Loucy (cell line): Measurements from ENCODE around the gene KIAA1328.

Experiments used
- H2AFZ ChIP-seq: fragments of 200-600 bp; sonication (generic); 2 replicates; pipeline ENCODE4 v1.6.0; 2016; ENCODE audit warnings: antibody characterized with exemption, mild to moderate bottlenecking, low read length, moderate library complexity
- H3F3A ChIP-seq: fragments of 200-600 bp; 2 replicates; pipeline ENCODE4 v1.6.0; 2016; ENCODE audit warnings: antibody characterized with exemption, low read depth, mild to moderate bottlenecking
- H3K27me3 ChIP-seq: fragments of 200-600 bp; sonication (generic); 2 replicates; pipeline ENCODE4 v1.6.1; 2014; ENCODE audit warnings: low read length, mild to moderate bottlenecking; ENCODE audit not compliant: insufficient read depth, poor library complexity, severe bottlenecking
- H3K36me3 ChIP-seq: fragments of 200-600 bp; sonication (generic); 2 replicates; pipeline ENCODE4 v1.6.1; 2016; ENCODE audit warnings: low read length; ENCODE audit not compliant: insufficient read depth
- H3K4me1 ChIP-seq: fragments of 200-600 bp; sonication (generic); 2 replicates; pipeline ENCODE4 v1.5.1; 2014; ENCODE audit warnings: low read length, mild to moderate bottlenecking; ENCODE audit not compliant: insufficient read depth, poor library complexity, severe bottlenecking
- H3K4me2 ChIP-seq: fragments of 200-600 bp; sonication (generic); 2 replicates; pipeline ENCODE4 v1.6.0; 2014; ENCODE audit warnings: antibody characterized with exemption, low read length, low read depth, mild to moderate bottlenecking; ENCODE audit not compliant: poor library complexity, severe bottlenecking
- H3K4me3 ChIP-seq: fragments of 200-600 bp; sonication (generic); 2 replicates; pipeline ENCODE4 v1.5.1; 2014; ENCODE audit warnings: low read length, mild to moderate bottlenecking, mixed read lengths; ENCODE audit not compliant: poor library complexity, severe bottlenecking
- H3K79me2 ChIP-seq: fragments of 200-600 bp; sonication (generic); 2 replicates; pipeline ENCODE4 v1.6.1; 2014; ENCODE audit warnings: low read length; ENCODE audit not compliant: insufficient read depth
- H3K9ac ChIP-seq: fragments of 200-600 bp; sonication (generic); 2 replicates; pipeline ENCODE4 v1.6.0; 2014; ENCODE audit warnings: mild to moderate bottlenecking, low read depth, low read length, moderate library complexity; ENCODE audit not compliant: poor library complexity, severe bottlenecking
- H3K9me2 ChIP-seq: fragments of 200-600 bp; sonication (generic); replicated peaks from 2 replicates; pipeline ENCODE4 v1.6.1; 2016; ENCODE audit warnings: low read depth, low read length, mixed read lengths
- H3K9me3 ChIP-seq: fragments of 200-600 bp; sonication (generic); 2 replicates; pipeline ENCODE4 v1.6.1; 2014; ENCODE audit warnings: mild to moderate bottlenecking, antibody characterized with exemption, low read length, low read depth; ENCODE audit not compliant: insufficient read depth
- H4K20me1 ChIP-seq: fragments of 200-600 bp; sonication (generic); 2 replicates; pipeline ENCODE4 v1.6.0; 2014; ENCODE audit warnings: antibody characterized with exemption, low read length, mild to moderate bottlenecking; ENCODE audit not compliant: insufficient read depth, poor library complexity, severe bottlenecking
- EZH2phosphoT487 ChIP-seq: fragments of 200-600 bp; IDR thresholded peaks from 2 replicates; pipeline ENCODE4 v1.6.1; 2018; ENCODE audit warnings: antibody characterized with exemption, mild to moderate bottlenecking, moderate library complexity, borderline replicate concordance
- TF ChIP-seq, protein P1 (sequence below): fragments of 200-600 bp; sonication (generic); conservative IDR thresholded peaks from 2 replicates; pipeline ENCODE4 v1.5.1; 2014; ENCODE audit warnings: mild to moderate bottlenecking, antibody characterized with exemption, low read length

The KIAA1328 gene

DNA sequence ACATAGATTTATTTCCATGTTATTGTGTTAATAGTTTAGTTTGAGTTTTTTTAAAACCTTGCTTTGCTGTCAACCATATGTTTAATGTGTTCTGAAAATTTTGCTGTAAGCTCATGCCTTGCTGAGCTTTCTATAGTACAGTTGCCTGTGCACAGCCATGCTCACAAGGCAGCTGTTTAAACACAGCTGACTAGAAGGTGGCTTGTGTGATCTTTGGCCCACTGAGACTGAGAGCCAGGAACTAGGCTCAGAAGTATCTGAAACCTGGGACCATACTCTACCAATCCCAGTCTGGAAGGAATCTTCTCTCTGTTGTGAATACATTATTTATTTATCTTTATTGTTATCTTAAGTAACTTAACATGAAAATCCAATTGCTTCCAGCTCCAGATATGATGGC lies 350.5 kb downstream of the KIAA1328 start:
- Histone ChIP-seq H3K9me3 (no peaks in the 10 kb centered on the region), H3K36me3 (no peaks in the 10 kb centered on the region), H3K9ac (no peak overlapping the region), H3K79me2 (no peaks in the 10 kb centered on the region), H4K20me1 (no peaks in the 10 kb centered on the region), H3K27me3 (no peaks in the 10 kb centered on the region), H3K4me3 (no peak overlapping the region), H2AFZ (no peak overlapping the region), H3K4me2 (no peak overlapping the region), H3K4me1 (no peaks in the 10 kb centered on the region), H3F3A (no peaks in the 10 kb centered on the region), H3K9me2 (no peaks in the 10 kb centered on the region)
- no peak for TF ChIP-seq EZH2phosphoT487
- TF ChIP-seq, protein P1, sequence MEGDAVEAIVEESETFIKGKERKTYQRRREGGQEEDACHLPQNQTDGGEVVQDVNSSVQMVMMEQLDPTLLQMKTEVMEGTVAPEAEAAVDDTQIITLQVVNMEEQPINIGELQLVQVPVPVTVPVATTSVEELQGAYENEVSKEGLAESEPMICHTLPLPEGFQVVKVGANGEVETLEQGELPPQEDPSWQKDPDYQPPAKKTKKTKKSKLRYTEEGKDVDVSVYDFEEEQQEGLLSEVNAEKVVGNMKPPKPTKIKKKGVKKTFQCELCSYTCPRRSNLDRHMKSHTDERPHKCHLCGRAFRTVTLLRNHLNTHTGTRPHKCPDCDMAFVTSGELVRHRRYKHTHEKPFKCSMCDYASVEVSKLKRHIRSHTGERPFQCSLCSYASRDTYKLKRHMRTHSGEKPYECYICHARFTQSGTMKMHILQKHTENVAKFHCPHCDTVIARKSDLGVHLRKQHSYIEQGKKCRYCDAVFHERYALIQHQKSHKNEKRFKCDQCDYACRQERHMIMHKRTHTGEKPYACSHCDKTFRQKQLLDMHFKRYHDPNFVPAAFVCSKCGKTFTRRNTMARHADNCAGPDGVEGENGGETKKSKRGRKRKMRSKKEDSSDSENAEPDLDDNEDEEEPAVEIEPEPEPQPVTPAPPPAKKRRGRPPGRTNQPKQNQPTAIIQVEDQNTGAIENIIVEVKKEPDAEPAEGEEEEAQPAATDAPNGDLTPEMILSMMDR: no peak

- Histone ChIP-seq H3K9ac (no peak overlapping the region), H3K27me3 (no peaks in the 10 kb centered on the region), H3F3A (no peaks in the 10 kb centered on the region), H3K79me2 (no peaks in the 10 kb centered on the region), H2AFZ (no peak overlapping the region), H3K36me3 (no peaks in the 10 kb centered on the region), H3K9me2 (no peaks in the 10 kb centered on the region), H3K9me3 (no peaks in the 10 kb centered on the region), H3K4me2 (no peak overlapping the region), H3K4me3 (no peak overlapping the region), H3K4me1 (no peaks in the 10 kb centered on the region), H4K20me1 (no peaks in the 10 kb centered on the region)
- no peak for TF ChIP-seq EZH2phosphoT487
- TF ChIP-seq, protein P1: no peak
Observed at GRCh38 chr18:37180086-37180485, 351.2 kb downstream of the KIAA1328 start.

DNA sequence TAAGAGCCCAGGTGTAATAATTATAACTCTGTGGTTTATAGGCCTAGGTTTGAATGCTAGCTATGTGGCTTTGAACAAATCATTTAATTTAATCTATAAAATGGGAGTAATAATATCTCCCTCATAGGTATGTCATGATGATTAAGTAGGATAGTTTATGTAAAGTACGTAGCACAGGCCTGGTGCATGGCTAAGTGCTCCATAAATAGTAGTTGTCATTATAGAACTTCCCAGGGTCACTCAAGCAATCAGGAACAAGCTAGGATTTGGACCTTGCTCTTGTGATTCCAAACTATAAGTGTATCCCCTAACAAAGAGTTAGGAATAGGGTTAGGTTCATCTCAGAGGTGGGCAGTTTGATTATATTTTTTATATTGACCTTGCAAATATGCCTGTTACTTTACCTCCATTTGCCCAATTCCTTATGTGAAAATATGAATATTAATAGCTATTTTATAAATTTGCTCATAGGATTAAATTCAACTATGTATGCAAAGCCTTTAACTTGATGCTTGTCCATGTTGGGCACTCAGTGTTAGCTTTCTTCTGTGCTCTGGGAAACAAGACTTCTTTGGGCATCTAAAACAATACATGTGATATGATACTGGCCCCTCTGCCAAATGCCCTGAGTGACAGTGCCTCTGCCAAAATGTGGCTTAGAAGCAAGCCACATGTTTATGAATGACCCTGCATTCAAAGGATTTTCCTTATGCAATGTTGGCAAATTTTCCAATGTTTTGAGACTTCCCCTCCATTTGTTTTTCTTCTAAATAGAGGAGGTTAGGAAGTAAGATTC lies 353.6 kb downstream of the KIAA1328 start:
- no peaks in the 10 kb centered on the region for H4K20me1 ChIP-seq
- H3K4me2 ChIP-seq: no peak overlapping the region
- no peaks in the 10 kb centered on the region for H3K9me2 ChIP-seq
- no peaks in the 10 kb centered on the region for H3K79me2 ChIP-seq
- H3K9ac ChIP-seq: no peak overlapping the region
- H3K27me3 ChIP-seq: no peaks in the 10 kb centered on the region
- H3K36me3 ChIP-seq: no peaks in the 10 kb centered on the region
- H2AFZ ChIP-seq: no peak overlapping the region
- TF ChIP-seq EZH2phosphoT487: no peak
- TF ChIP-seq, protein P1: no peak
- no peaks in the 10 kb centered on the region for H3K9me3 ChIP-seq
- H3K4me3 ChIP-seq: no peak overlapping the region
- H3K4me1 ChIP-seq: no peaks in the 10 kb centered on the region
- H3F3A ChIP-seq: no peaks in the 10 kb centered on the region
